ENCODE measurements around the gene ZNF398.
"Not testable (repeated sequence)": the region's sequence is repeated elsewhere in the genome, so short reads cannot be mapped to it uniquely, and the experiment has no call there.

ZNF398 gene

GRCh38 chr7:149197675-149198074 is 50.4 kb downstream of the ZNF398 start:
- no peak for DNase-seq (ENCODE audit: low read depth)

- no peak for DNase-seq (ENCODE audit: low read depth)
Observed at GRCh38 chr7:149198161-149198816, 51.0 kb downstream of the ZNF398 start.

- peak; percentile 37 for DNase-seq (ENCODE audit: low read depth)
Observed at GRCh38 chr7:149199234-149199995, 52.2 kb downstream of the ZNF398 start.

DNA sequence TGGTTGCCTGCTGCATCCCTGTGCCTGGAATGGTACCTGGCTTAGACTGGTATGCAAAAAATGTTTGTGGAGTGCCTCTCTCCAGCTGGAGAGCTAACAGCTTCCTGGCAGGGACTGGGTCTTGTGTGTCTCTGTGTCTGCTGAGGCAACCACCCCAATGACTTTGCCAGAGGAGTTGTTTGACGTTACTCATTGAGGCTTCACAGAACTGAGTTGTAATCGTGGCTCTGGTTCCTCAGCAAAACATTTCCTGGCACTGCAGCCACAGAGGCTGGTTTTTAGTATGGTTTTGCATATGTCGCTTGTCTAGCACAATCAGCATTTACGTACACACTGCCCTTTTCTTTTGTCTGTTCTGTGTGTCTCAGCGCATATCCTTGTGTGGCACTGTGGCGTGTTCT is 55.6 kb downstream of the ZNF398 start:
- peak; percentile 31 for DNase-seq (ENCODE audit: low read depth)

- no peak for DNase-seq (ENCODE audit: low read depth)
Observed at GRCh38 chr7:149205690-149206381, 58.6 kb downstream of the ZNF398 start.

GRCh38 chr7:149207324-149208035 is 60.2 kb downstream of the ZNF398 start:
- DNase-seq (ENCODE audit: low read depth) = no peak

GRCh38 chr7:149209518-149210269 is 62.4 kb downstream of the ZNF398 start:
- no peak for DNase-seq (ENCODE audit: low read depth)

GRCh38 chr7:149210551-149210950 is 63.3 kb downstream of the ZNF398 start:
- no peak for DNase-seq (ENCODE audit: low read depth)

DNA sequence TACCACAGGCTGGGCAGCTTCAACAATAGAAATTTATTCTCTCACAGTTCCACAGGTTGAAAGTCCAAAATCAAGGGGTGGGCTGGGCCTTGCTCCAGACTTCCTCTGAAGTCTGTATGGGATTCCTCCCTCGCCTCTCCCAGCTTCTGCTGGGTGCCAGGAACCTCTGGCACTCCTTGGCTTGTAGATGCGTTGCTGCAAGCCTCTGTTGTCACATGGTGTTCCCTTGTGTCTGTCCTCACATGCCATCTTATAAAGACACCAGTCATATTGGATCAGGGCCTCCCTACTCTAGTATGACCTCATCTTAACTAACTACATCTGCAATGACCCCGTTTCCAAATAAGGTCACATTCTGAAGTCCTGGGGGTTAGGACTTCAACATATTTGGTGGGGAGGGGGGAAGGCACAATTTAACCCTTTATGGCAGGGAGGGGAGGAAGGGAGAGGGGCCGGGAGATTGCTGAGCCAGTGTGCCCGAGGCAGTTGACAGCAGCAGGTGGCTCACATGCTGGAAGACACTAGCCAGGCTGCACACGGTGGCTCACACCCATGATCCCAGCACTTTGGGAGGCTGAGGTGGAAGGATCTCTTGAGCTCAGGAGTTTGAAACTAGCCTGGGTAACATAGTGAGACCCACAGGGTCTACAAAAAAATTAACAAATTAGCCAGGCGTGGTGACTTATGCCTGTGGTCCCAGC is 66.9 kb downstream of the ZNF398 start:
- DNase-seq (ENCODE audit: low read depth) = no peak

DNA sequence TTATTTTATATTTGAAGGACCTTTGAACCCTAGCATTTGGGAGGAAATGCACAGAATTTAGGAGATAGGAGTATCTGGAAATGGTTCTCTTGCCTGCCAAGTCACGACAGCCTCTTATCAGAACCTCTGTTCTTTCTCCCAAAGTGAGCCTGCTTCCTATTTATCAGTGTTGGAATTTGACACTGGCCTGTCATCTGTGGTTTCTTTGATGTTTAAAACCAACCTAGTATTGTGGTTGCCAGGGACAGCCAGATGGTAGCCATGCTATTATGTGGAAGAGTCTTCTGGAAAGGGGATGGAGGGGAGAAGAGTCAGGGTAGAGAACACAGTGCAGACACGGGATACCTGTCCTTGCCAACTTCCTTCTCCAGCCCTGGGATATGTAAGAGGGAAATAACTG is 69.1 kb downstream of the ZNF398 start:
- no peak for DNase-seq (ENCODE audit: low read depth)

- no peak for DNase-seq (ENCODE audit: low read depth)
Observed at GRCh38 chr7:149217570-149217969, 70.3 kb downstream of the ZNF398 start.

GRCh38 chr7:149218469-149219420 is 71.5 kb downstream of the ZNF398 start:
- no peak for DNase-seq (ENCODE audit: low read depth)

- no peak for DNase-seq (ENCODE audit: low read depth)
Observed at GRCh38 chr7:149220534-149220933, 73.3 kb downstream of the ZNF398 start.

DNA sequence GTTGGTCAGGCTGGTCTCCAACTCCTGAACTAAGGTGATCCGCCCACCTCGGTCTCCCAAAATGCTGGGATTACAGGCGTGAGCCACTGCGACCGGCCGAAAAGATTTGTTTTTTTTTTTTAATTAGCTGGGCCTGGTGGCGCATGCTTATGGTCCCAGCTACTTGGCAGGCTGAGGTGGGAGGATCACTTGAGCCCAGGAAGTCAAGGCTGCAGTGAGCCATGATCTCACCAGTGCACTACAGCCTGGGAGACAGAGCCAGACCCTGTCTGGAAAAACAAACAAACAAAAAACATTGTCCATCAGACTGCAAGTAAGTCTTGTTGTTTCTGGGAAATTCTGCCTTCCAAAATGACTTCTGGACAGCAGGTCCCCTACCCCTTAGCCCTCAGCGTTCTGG is 75.9 kb downstream of the ZNF398 start:
- no peak for DNase-seq (ENCODE audit: low read depth)

DNA sequence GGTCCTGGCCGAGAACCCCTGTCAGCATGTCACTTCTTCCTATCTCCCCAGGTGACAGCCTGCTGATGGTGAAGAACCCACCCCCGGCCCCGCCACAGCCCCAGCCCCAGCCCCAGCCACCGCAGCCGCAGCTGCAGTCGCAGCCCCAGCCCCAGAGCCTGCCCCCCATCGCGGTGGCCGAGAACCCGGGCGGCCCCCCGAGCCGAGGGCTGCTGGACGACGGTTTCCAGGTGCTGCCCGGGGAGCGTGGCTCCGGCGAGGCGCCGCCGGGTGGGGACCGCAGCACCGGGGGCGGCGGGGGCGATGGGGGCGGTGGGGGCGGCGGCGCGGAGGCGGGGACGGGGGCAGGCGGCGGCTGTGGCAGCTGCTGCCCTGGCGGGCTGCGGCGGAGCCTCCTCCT is 76.5 kb downstream of the ZNF398 start:
- no peak for DNase-seq (ENCODE audit: low read depth)

GRCh38 chr7:149224352-149224751 is 77.1 kb downstream of the ZNF398 start:
- no peak for DNase-seq (ENCODE audit: low read depth)

DNA sequence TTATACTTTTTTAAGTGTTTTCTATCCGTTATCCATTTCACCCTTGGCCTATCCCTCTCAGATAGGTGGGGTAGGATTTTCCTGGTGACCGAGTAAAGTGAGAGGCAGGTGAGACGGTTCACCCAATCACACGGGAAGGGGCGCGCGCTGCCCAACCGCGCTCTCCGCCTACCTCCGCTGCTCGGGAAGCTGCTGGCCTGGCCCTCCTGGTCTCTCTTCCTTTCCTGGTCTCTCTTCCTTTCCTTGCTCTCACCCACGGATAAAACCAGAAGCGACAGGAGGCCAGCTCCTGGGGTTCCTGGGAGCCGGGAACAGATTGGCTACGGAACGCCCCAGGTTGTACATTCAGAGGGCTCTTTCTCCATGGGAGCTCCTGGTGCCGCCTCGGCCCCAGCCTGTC is 77.9 kb downstream of the ZNF398 start:
- no peak for DNase-seq (ENCODE audit: low read depth)

DNA sequence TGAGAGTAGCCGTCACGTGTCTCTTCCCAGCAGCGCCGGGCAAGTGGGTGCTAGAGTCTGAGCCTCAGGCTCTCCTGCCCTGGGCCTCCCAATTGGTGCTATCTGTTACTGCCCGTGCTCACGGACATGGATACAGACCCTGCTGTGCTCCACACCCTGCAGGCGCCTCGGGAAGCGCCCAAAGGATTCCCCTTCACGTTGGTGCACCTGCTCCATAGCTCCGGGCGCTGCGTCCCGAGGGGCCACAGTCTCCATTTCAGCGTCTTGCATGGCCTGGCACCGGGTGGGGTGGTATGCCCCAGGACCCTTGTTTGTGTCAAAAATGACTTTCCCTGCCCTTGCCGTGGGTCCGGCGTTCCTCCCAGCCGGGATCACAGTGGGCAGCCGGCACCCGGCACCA is 78.4 kb downstream of the ZNF398 start:
- DNase-seq (ENCODE audit: low read depth) = no peak

DNA sequence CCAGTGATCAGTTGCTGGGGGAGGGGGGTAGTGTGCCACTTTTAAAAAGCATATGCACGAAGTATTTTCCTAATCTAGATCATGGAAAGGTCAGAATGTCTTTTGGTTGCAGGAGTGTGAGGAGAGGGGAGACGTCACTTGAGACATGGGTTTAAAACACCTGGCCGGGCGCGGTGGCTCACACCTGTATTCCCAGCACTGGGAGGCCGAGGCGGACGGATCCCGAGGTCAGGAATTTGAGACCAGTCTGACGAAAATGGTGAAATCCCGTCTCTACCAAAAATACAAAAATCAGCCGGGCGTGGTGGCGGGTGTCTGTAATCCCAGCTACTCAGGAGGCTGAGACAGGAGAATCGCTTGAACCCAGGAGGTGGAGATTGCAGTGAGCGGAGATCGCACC is 79.1 kb downstream of the ZNF398 start:
- DNase-seq (ENCODE audit: low read depth) = not testable (repeated sequence)

Data from non-pigmented ciliary epithelial cell (primary cell).